Neural progenitor cell (in vitro differentiated cells): ENCODE data around the gene TMEM117. TPM values are rescaled to one million over a fixed set of nuclear protein-coding genes. Genes with fewer than 3 reads are reported as not detected.

Experiments
- DNase-seq: peaks from one replicate; pipeline ENCODE4 v3.0.0-alpha.2; 2016; ENCODE audit warnings: low spot score
- H2AFZ ChIP-seq: fragments of 200-600 bp; sonication (generic); replicated peaks from 2 replicates; pipeline ENCODE4 v1.6.1; 2016; ENCODE audit warnings: antibody characterized with exemption
- H3F3A ChIP-seq: fragments of 200-600 bp; sonication (generic); 2 replicates; pipeline ENCODE4 v1.6.1; 2016; ENCODE audit warnings: antibody characterized with exemption, low read depth
- H3K27ac ChIP-seq: fragments of 200-600 bp; sonication (generic); 2 replicates; pipeline ENCODE4 v1.5.1; 2016; ENCODE audit warnings: mild to moderate bottlenecking
- H3K27me3 ChIP-seq: fragments of 200-600 bp; sonication (generic); 2 replicates; pipeline ENCODE4 v1.6.1; 2016; ENCODE audit warnings: mild to moderate bottlenecking, moderate library complexity
- H3K36me3 ChIP-seq: fragments of 200-600 bp; sonication (generic); 2 replicates; pipeline ENCODE4 v1.5.1; 2016
- H3K4me1 ChIP-seq: fragments of 200-600 bp; sonication (generic); 2 replicates; pipeline ENCODE4 v1.6.1; 2016; ENCODE audit warnings: mixed run types
- H3K4me2 ChIP-seq: fragments of 200-600 bp; sonication (generic); 2 replicates; pipeline ENCODE4 v1.6.1; 2016
- H3K4me3 ChIP-seq: fragments of 200-600 bp; sonication (generic); 2 replicates; pipeline ENCODE4 v1.5.1; 2016
- H3K79me2 ChIP-seq: fragments of 200-600 bp; sonication (generic); 2 replicates; pipeline ENCODE4 v1.6.1; 2016; ENCODE audit warnings: low read depth
- H3K9ac ChIP-seq: fragments of 200-600 bp; sonication (generic); 2 replicates; pipeline ENCODE4 v1.6.1; 2016
- H3K9me3 ChIP-seq: fragments of 200-600 bp; sonication (generic); 2 replicates; pipeline ENCODE4 v1.5.1; 2016; ENCODE audit warnings: low read depth
- H4K20me1 ChIP-seq: fragments of 200-600 bp; sonication (generic); 2 replicates; pipeline ENCODE4 v1.6.1; 2016; ENCODE audit warnings: low read depth
- H3K27ac Mint-ChIP-seq: 3 replicates; pipeline ENCODE4 v1.8.0; 2021; ENCODE audit warnings: mixed read lengths
- H3K27me3 Mint-ChIP-seq: 2 replicates; pipeline ENCODE4 v1.8.0; 2022; ENCODE audit warnings: low read depth, mild to moderate bottlenecking, inconsistent platforms, moderate library complexity, mixed read lengths; ENCODE audit not compliant: insufficient read depth
- H3K36me3 Mint-ChIP-seq: 3 replicates; pipeline ENCODE4 v1.8.0; 2021; ENCODE audit warnings: mixed read lengths
- H3K4me1 Mint-ChIP-seq: 3 replicates; pipeline ENCODE4 v1.8.0; 2021; ENCODE audit warnings: mixed read lengths
- H3K4me3 Mint-ChIP-seq: 3 replicates; pipeline ENCODE4 v1.8.0; 2021; ENCODE audit warnings: mild to moderate bottlenecking, moderate library complexity, mixed read lengths
- H3K9me3 Mint-ChIP-seq: 3 replicates; pipeline ENCODE4 v1.8.0; 2020; ENCODE audit warnings: mixed read lengths
- EZH2 ChIP-seq: fragments of 200-600 bp; sonication (generic); IDR thresholded peaks from 2 replicates; pipeline ENCODE4 v1.6.1; 2017; ENCODE audit warnings: antibody characterized with exemption, mild to moderate bottlenecking, moderate library complexity
- EZH2phosphoT487 ChIP-seq: fragments of 200-600 bp; sonication (generic); IDR thresholded peaks from 2 replicates; pipeline ENCODE4 v1.6.1; 2017; ENCODE audit warnings: antibody characterized with exemption
- total RNA-seq: library from RNA; depleted of rRNA; stranded (reverse); fragments of >200 nt; gene quantifications from 2 replicates; pipeline ENCODE4 v1.2.3, GENCODE V29; 2015; ENCODE audit warnings: low replicate concordance
- TF ChIP-seq, protein P1 (sequence below): fragments of 200-600 bp; sonication (generic); IDR thresholded peaks from 2 replicates; pipeline ENCODE4 v1.5.1; 2017; ENCODE audit warnings: antibody characterized with exemption, mild to moderate bottlenecking

Gene TMEM117
- total RNA-seq, 1 donor from 2014 or later, result 1.6 TPM

DNA sequence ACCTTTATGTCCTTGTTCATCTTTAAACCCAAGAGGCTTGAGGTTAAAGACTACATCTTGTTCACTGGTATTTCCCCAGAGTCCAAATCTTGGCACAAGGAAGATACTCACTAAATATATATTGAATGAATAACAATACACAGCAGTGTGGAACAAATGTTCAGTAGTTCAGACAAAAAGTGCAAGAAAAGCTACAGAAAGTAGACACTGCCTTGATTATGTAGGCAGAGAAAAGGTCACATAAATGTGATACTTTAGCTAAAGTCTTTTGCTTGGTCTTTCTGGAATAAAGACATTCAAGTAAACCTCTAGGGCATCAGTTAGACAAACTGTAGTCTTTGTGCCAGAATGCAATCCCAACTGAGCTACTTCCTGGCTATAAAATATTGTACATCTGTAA, 157.0 kb downstream of the TMEM117 start:
- no peak for DNase-seq
- H2AFZ ChIP-seq, result no peak overlapping the region
- no peaks in the 10 kb centered on the region for H3K79me2 ChIP-seq
- H3K4me1 ChIP-seq, result no peaks in the 10 kb centered on the region
- H3K36me3 ChIP-seq, result no peaks in the 10 kb centered on the region
- no peaks in the 10 kb centered on the region for H3K27me3 ChIP-seq
- H3F3A ChIP-seq, result no peaks in the 10 kb centered on the region
- H3K27ac ChIP-seq, result no peak overlapping the region
- Mint-ChIP-seq H3K36me3 (no peaks in the 10 kb centered on the region), H3K4me3 (no peak overlapping the region), H3K9me3 (no peaks in the 10 kb centered on the region), H3K27ac (no peak overlapping the region), H3K4me1 (no peaks in the 10 kb centered on the region), H3K27me3 (peaks cover 2% of the 10 kb centered on the region)
- H4K20me1 ChIP-seq, result no peaks in the 10 kb centered on the region
- TF ChIP-seq, protein P1, sequence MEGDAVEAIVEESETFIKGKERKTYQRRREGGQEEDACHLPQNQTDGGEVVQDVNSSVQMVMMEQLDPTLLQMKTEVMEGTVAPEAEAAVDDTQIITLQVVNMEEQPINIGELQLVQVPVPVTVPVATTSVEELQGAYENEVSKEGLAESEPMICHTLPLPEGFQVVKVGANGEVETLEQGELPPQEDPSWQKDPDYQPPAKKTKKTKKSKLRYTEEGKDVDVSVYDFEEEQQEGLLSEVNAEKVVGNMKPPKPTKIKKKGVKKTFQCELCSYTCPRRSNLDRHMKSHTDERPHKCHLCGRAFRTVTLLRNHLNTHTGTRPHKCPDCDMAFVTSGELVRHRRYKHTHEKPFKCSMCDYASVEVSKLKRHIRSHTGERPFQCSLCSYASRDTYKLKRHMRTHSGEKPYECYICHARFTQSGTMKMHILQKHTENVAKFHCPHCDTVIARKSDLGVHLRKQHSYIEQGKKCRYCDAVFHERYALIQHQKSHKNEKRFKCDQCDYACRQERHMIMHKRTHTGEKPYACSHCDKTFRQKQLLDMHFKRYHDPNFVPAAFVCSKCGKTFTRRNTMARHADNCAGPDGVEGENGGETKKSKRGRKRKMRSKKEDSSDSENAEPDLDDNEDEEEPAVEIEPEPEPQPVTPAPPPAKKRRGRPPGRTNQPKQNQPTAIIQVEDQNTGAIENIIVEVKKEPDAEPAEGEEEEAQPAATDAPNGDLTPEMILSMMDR, result no peak
- TF ChIP-seq EZH2phosphoT487 (no peak), EZH2 (no peak)
- no peak overlapping the region for H3K9ac ChIP-seq
- no peak overlapping the region for H3K4me3 ChIP-seq
- no peaks in the 10 kb centered on the region for H3K9me3 ChIP-seq
- H3K4me2 ChIP-seq, result no peak overlapping the region

DNA sequence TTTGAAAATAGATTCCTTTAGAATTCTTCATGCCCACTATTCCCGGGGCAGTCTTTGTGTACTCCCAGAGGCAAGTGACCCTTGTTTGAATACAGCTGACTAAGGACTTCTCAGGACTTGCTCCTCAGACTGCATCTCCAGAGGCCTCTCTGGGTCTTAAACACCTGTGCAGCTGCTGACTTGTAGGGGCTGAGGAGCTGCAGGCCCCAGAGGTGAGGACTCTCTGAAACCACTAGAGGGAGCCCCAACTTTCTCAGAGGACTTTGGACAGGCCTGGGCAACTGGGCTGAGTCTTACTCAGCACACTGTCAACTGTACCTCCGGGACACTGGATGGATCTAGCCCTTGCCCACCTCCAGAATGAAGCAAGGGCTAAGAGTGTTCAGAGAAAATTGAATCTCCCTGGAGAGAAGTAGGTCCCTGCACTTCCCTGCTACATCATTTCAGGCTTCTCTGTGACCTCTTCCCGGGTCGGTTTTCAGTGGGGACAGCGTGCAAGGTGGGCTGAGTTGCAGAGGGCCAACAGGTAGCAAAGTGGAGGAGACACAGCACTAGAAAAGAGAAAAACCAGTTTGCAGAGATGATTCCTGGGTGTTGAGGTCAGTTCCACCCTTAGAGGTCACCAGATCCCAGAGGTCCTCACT, 164.6 kb downstream of the TMEM117 start:
- no peak for TF ChIP-seq EZH2
- TF ChIP-seq, protein P1, result peak; percentile 77
- Histone ChIP-seq H4K20me1 (no peaks in the 10 kb centered on the region), H3F3A (no peaks in the 10 kb centered on the region), H3K4me2 (no peak overlapping the region), H3K27me3 (no peaks in the 10 kb centered on the region), H3K9ac (no peak overlapping the region), H3K4me3 (no peak overlapping the region), H3K79me2 (no peaks in the 10 kb centered on the region), H3K36me3 (no peaks in the 10 kb centered on the region), H3K27ac (no peak overlapping the region), H3K9me3 (no peaks in the 10 kb centered on the region), H3K4me1 (no peaks in the 10 kb centered on the region), H2AFZ (peak overlapping the region; percentile 72)
- Mint-ChIP-seq H3K27me3 (peaks cover 6% of the 10 kb centered on the region), H3K27ac (no peak overlapping the region), H3K36me3 (no peaks in the 10 kb centered on the region), H3K4me3 (no peak overlapping the region), H3K9me3 (peaks cover 6% of the 10 kb centered on the region), H3K4me1 (peaks cover 3% of the 10 kb centered on the region)
- DNase-seq, result peak; percentile 84

DNA sequence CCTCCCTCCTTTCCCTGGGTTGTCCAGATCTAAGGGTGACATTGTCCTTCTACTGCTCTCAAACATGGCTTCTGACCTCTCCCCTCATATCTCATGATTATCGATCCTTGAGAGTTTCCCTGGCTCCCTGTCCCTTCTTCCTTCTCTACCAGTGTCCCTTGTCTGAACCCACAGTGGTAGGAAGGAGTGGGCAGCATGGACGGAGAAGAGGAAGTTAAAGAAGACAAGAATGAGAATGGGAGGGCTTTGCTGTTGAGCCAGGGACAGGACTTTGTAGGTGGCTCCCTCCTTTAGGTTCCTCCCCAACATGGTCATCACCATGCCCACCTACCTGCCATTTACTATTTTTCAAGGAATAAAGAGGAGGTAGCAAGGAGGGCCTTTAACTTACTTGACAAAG, 166.7 kb downstream of the TMEM117 start:
- peaks cover 7% of the 10 kb centered on the region for H3K9me3 Mint-ChIP-seq
- H3K27ac Mint-ChIP-seq, result no peak overlapping the region
- no peak overlapping the region for H3K4me3 Mint-ChIP-seq

More for the DNA sequence above, 166.7 kb downstream of the TMEM117 start:
- Histone ChIP-seq H3K27me3 (no peaks in the 10 kb centered on the region), H3K4me1 (no peaks in the 10 kb centered on the region), H3K4me2 (no peak overlapping the region), H4K20me1 (no peaks in the 10 kb centered on the region), H3K9ac (no peak overlapping the region), H3K27ac (no peak overlapping the region), H3K4me3 (no peak overlapping the region), H2AFZ (no peak overlapping the region), H3K36me3 (no peaks in the 10 kb centered on the region), H3F3A (no peaks in the 10 kb centered on the region), H3K79me2 (no peaks in the 10 kb centered on the region), H3K9me3 (no peaks in the 10 kb centered on the region)
- Mint-ChIP-seq H3K27me3 (peaks cover 7% of the 10 kb centered on the region), H3K36me3 (no peaks in the 10 kb centered on the region), H3K4me1 (peaks cover 4% of the 10 kb centered on the region)
- TF ChIP-seq, protein P1, result no peak
- no peak for DNase-seq
